A673 (cell line): ENCODE measurements around the gene SART3. TPM values are rescaled to one million over a fixed set of nuclear protein-coding genes. Genes with fewer than 3 reads are reported as not detected.

Experiments used
- BruUV-seq: library from RNA; stranded (reverse); fragments of 400-500 nt; replicated peaks from 2 replicates; lab custom pipeline; 2021; lab: Mats Ljungman, UMichigan
- CTCF ChIA-PET: fragments of 300-600 bp; sonication (Branson Sonifier 250); formaldehyde crosslinking; loops from one replicate; lab custom pipeline; 2022; ENCODE audit warnings: antibody characterized with exemption; lab: Charles Lee
- POLR2A ChIA-PET: fragments of 300-600 bp; sonication (Branson Sonifier 250); formaldehyde crosslinking; loops from one replicate; lab custom pipeline; 2022; ENCODE audit warnings: antibody characterized with exemption; ENCODE audit not compliant: low non-redundant PET; lab: Charles Lee
- DNase-seq: peaks from one replicate; pipeline ENCODE4 v3.0.0-alpha.2; 2015; ENCODE audit warnings: low spot score
- H3K27ac ChIP-seq: fragments of 200-600 bp; sonication (generic); 2 replicates; pipeline ENCODE4 v1.5.1; 2016; ENCODE audit warnings: mixed run types, low read depth, mild to moderate bottlenecking, mixed read lengths, antibody characterized with exemption, low read length; ENCODE audit not compliant: poor library complexity, severe bottlenecking
- H3K27me3 ChIP-seq: fragments of 200-600 bp; sonication (generic); replicated peaks from 2 replicates; pipeline ENCODE4 v1.6.1; 2017; ENCODE audit warnings: mixed run types, low read depth, mild to moderate bottlenecking, mixed read lengths, antibody characterized with exemption, low read length; ENCODE audit not compliant: insufficient read depth, poor library complexity
- H3K36me3 ChIP-seq: fragments of 200-600 bp; sonication (generic); 2 replicates; pipeline ENCODE4 v1.6.1; 2016; ENCODE audit warnings: mixed run types, mild to moderate bottlenecking, mixed read lengths, antibody characterized with exemption, low read length; ENCODE audit not compliant: insufficient read depth, poor library complexity, severe bottlenecking
- H3K4me1 ChIP-seq: fragments of 200-600 bp; sonication (generic); 2 replicates; pipeline ENCODE4 v1.6.1; 2017; ENCODE audit warnings: mixed run types, mild to moderate bottlenecking, mixed read lengths, antibody characterized with exemption, low read length; ENCODE audit not compliant: insufficient read depth, poor library complexity, severe bottlenecking
- H3K4me3 ChIP-seq: fragments of 200-600 bp; sonication (generic); 2 replicates; pipeline ENCODE4 v1.5.1; 2016; ENCODE audit warnings: low read depth, mixed run types, mild to moderate bottlenecking, mixed read lengths, low read length; ENCODE audit not compliant: poor library complexity, severe bottlenecking
- H3K9me3 ChIP-seq: fragments of 200-600 bp; sonication (generic); 2 replicates; pipeline ENCODE4 v1.6.1; 2016; ENCODE audit warnings: mixed run types, low read depth, mild to moderate bottlenecking, mixed read lengths, antibody characterized with exemption, low read length; ENCODE audit not compliant: poor library complexity, severe bottlenecking
- EZH2 ChIP-seq: fragments of 200-600 bp; sonication (generic); IDR thresholded peaks from 2 replicates; pipeline ENCODE4 v1.6.1; 2017; ENCODE audit warnings: borderline replicate concordance, low read depth, mild to moderate bottlenecking, mixed read lengths, antibody characterized with exemption, low read length; ENCODE audit not compliant: poor library complexity, severe bottlenecking
- intact Hi-C: fragments of 100-400 bp; cut with micrococcal nuclease; formaldehyde crosslinking; loops from one replicate; pipeline ENCODE4 v1.10.0; 2022; ENCODE audit not compliant: unreplicated experiment
- total RNA-seq: library from RNA; stranded (reverse); gene quantifications from 2 replicates; pipeline ENCODE4 v1.2.3, GENCODE V29; 2021
- TF ChIP-seq, protein P1 (sequence below): fragments of 300-800, 200-600 bp; sonication (generic); conservative IDR thresholded peaks from 2 replicates; pipeline ENCODE4 v1.5.1; 2017; ENCODE audit warnings: low read depth, mild to moderate bottlenecking, antibody characterized with exemption, low read length, moderate library complexity, mixed read lengths

SART3 gene
- total RNA-seq, 1 experiment from 2014 or later: 99.3 TPM

DNA sequence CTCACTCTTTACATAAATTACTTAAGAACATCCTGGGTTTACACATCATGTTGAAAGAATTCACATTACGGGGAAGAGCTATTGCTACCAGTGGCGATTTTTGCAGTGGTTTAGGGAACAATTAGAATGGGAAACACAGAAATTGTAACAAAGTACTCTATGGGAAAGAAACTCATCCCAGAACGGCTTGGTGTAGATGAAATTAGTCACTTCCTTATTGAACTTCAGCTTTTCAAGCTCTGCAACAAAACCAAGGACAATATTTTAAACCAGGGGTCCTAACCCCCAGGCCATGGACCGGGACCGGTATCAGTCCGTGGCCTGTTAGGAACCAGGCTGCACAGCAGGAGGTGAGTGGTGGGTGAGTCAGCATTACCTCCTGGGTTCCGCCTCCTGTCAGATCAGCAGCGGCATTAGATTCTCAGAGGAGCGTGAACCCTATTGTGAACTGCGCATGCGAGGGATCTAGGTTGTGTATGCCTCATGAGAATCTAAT, 78.2 kb downstream of the SART3 start:
- BruUV-seq: no TSS peak
- no peak for DNase-seq
- no peaks in the 10 kb centered on the region for H3K4me1 ChIP-seq
- CTCF ChIA-PET: no interaction called here
- POLR2A ChIA-PET: no interaction called here
- H3K27ac ChIP-seq: no peak overlapping the region
- H3K4me3 ChIP-seq: no peak overlapping the region
- intact Hi-C loops: no loop called here
- TF ChIP-seq EZH2: no peak
- TF ChIP-seq, protein P1, sequence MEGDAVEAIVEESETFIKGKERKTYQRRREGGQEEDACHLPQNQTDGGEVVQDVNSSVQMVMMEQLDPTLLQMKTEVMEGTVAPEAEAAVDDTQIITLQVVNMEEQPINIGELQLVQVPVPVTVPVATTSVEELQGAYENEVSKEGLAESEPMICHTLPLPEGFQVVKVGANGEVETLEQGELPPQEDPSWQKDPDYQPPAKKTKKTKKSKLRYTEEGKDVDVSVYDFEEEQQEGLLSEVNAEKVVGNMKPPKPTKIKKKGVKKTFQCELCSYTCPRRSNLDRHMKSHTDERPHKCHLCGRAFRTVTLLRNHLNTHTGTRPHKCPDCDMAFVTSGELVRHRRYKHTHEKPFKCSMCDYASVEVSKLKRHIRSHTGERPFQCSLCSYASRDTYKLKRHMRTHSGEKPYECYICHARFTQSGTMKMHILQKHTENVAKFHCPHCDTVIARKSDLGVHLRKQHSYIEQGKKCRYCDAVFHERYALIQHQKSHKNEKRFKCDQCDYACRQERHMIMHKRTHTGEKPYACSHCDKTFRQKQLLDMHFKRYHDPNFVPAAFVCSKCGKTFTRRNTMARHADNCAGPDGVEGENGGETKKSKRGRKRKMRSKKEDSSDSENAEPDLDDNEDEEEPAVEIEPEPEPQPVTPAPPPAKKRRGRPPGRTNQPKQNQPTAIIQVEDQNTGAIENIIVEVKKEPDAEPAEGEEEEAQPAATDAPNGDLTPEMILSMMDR: no peak
- no peaks in the 10 kb centered on the region for H3K9me3 ChIP-seq
- no peaks in the 10 kb centered on the region for H3K36me3 ChIP-seq
- peaks cover 4% of the 10 kb centered on the region for H3K27me3 ChIP-seq

DNA sequence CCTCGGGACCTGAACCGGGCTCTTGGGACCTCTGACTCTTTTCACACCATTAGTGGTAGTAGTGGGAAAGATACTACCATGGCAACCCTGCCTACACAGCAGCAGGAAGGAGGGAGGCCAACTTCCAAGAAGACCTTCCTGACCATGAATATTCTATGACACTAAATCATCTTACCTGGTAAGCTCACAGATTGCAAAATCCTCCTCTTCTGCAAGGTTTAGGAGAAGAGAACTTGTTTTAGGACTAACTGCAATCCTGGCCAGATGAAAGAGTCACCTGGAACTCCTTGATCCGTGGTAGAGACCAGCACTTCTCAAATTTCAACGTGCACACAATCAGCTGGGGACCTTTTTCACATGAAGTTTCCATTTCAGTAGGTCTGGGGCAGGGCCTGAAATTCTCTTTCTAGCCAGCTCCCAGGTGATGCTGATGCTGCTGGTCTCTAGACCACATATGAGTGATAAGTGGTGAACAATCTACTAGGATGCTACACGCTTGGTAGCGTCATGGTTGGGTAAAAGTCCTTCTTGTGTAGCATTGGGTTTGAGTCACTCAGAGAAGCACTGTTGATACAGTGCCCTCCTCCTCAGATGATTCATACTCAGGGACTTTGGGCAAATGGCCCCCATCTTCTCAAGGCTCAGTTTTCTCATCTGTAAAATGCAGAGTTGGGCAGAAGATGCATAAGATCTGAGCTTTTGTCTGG, 81.5 kb downstream of the SART3 start:
- Histone ChIP-seq H3K9me3 (no peaks in the 10 kb centered on the region), H3K27ac (no peak overlapping the region), H3K4me1 (no peaks in the 10 kb centered on the region), H3K4me3 (no peak overlapping the region), H3K36me3 (no peaks in the 10 kb centered on the region), H3K27me3 (peaks cover 6% of the 10 kb centered on the region)
- ChIA-PET CTCF (no interaction called here), POLR2A (no interaction called here)
- BruUV-seq: no TSS peak
- intact Hi-C loops: no loop called here
- TF ChIP-seq EZH2: no peak
- TF ChIP-seq, protein P1: no peak
- DNase-seq: no peak

DNA sequence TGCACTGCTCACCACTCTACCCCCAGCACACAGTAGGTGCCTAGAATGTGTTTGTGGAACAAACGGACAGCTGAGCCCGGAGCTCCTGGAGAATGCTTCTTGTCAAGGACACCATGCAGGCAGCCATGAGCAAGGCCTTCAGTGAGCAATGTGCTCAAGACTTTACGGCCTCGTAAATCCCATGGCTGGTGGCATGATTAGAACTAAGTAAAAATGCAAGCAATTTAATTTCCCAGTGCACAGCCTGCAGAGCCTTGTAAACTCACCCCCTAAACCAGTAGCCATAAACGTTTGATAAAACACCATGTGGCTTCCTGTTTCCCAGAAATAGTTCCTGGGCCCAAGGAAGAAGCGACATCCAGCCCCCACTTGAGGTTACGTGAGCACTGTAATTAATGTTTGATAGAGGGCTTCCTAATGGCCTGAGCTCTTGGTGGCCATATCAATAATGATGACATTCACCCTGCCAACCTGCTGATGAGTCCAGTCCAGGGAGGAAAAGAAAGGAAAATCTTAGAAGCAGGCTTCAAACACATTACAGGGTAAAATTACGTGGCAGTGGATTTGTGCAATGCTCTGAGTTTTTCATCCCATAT, 82.3 kb downstream of the SART3 start:
- intact Hi-C loops: no loop called here
- Histone ChIP-seq H3K36me3 (no peaks in the 10 kb centered on the region), H3K4me1 (no peaks in the 10 kb centered on the region), H3K27me3 (peaks cover 14% of the 10 kb centered on the region), H3K27ac (no peak overlapping the region), H3K9me3 (no peaks in the 10 kb centered on the region), H3K4me3 (no peak overlapping the region)
- POLR2A ChIA-PET: no interaction called here
- BruUV-seq: no TSS peak
- CTCF ChIA-PET: interaction anchor here (0.5 kb wide), 1 partner anchor 18 kb away, joined by 3 read pairs; no protein-coding TSS in a partner anchor
- DNase-seq: peak; percentile 39
- TF ChIP-seq, protein P1: no peak
- TF ChIP-seq EZH2: no peak
